ENCODE data around the gene SVOPL.
A peak's percentile ranks its signal among the peaks of the same experiment; 100 is the strongest.
"Not testable (repeated sequence)": the region's sequence is repeated elsewhere in the genome, so short reads cannot be mapped to it uniquely, and the experiment has no call there.

Gene SVOPL

GRCh38 chr7:138701537-138701923, 368 bp upstream of the SVOPL start:
- no peak for DNase-seq (ENCODE audit: low read depth, low spot score)

- DNase-seq (ENCODE audit: low read depth, low spot score): no peak
Measured at GRCh38 chr7:138699661-138700060, 1.5 kb downstream of the SVOPL start.

DNA sequence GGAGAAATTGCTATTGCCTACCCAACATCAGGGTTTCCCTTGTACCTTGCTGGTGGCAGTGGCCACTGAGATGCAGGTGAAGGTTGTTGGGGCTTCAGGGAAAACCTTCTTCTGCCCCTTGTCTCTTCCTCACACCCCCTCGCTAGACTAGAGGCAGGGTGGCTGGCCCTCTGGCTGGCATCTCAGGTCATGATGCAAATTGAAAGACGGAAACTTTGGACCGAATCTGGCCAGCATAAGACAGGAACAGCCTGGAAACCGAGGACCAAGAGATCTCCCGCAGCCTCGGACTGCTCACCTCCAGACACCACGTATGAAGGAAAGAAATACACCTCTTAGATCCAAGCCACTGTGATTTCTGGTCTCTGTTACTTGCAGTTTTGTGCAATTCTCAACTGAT, 2.9 kb downstream of the SVOPL start:
- no peak for DNase-seq (ENCODE audit: low read depth, low spot score)

- DNase-seq (ENCODE audit: low read depth, low spot score): no peak
Measured at GRCh38 chr7:138697535-138698182, 3.5 kb downstream of the SVOPL start.

DNA sequence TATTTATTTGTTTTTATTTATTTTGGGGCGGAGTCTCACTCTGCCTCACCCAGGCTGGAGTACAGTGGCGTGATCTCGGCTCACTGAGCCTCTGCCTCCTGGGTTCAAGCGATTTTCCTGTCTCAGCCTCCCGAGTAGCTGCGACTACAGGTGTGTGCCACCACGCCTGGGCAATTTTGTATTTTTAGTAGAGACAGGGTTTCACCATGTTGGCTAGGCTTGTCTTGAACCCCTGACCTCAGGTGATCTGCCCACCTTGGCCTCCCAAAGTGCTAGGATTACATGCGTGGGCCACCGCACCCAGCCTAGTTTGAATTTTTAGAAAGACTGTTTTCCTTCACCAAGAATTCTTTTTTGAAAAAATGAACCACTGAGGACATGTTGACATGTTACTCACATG, 5.4 kb downstream of the SVOPL start:
- DNase-seq (ENCODE audit: low read depth, low spot score): not testable (repeated sequence)

DNA sequence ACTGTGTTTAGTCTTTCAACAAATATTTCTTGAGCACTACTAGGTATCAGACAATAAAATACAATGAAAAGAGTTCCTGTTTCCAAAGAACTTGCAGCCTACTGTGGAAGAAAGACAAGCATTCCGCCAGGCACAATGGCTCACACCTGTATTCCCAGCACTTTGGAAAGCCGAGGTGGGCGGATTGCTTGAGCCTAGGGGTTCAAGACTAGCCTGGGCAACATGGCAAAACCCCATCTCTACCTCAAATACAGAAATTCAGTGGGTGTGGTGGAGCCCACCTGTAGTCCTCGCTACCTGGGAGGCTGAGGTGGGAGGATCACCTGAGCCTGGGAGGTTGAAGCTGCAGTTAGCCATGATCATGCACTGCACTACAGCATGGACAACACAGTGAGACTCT, 6.1 kb downstream of the SVOPL start:
- DNase-seq (ENCODE audit: low read depth, low spot score): no peak

DNA sequence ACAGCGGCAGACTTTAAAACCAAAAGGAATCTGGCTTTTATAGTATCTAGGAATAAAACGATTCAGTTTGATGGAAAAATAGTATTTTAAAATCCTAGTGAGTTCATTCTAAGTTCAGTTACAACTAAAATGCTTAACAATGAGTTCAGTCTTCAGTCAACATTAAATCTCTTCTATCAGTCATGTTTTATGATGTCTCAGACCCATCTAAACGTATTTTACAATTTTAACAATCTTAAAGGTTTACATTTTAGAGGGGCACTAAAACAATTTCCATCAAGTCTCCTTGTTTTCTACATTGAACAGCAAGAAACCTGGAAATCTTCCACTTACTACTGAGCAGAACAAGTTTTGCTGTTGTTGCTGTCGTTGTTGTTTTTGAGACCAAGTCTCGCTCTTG, 10.0 kb downstream of the SVOPL start:
- DNase-seq (ENCODE audit: low read depth, low spot score): no peak

GRCh38 chr7:138690495-138690894, 10.7 kb downstream of the SVOPL start:
- DNase-seq (ENCODE audit: low read depth, low spot score): no peak

DNA sequence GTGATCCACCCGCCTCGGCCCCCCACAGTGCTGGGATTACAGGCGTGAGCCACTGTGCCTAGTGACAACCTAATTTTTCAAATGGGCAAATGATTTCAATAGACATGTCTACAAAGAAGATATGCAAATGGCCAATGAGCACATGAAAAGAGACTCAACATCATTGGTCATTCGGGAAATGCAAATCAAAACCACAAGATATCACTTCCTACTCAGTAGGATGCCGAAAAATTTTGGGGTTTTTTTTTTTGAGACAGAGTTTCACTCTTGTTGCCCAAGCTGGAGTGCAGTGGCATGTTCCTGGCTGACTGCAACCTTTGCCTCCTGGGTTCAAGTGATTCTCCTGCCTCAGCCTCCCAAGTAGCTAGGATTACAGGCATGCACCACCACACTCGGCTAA, 13.1 kb downstream of the SVOPL start:
- not testable (repeated sequence) for DNase-seq (ENCODE audit: low read depth, low spot score)

DNA sequence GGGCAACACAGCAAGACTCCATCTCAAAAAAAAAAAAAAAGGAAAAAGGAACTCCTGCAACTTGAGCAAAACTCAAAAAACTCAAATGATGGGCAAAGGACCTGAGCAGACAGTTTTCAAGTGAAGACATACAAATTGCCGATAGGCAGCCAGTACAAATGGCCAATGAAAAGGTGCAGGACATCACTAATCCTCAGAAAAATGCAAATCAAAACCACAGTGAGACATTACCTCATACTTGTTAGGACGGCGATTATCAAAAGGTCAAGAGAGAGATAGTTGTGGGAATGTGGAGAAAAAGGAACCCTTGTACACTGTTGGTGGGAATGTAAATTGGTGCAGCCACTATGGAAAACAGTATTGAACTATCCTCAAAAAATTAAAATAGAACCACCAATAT, 16.8 kb downstream of the SVOPL start:
- no peak for DNase-seq (ENCODE audit: low read depth, low spot score)

GRCh38 chr7:138679793-138680192, 21.4 kb downstream of the SVOPL start:
- DNase-seq (ENCODE audit: low read depth, low spot score): no peak

DNA sequence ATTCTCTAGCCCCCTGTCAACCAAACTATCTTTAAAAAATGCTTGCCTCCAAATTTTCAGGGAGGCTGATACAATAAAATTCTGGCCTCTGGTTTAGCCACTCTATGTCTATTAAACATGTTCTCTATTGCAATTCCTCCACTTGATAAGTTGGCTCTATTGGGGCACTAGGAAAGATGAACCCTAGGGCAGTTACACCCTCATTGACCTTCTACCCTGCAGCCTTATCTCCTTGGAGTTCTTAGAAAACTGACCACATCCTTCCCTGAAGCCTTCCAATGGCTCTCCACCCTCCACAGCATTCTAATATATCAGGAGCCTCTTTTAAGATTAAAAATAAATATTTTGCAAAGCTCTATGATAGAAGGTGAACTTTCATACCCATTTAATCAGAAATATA, 30.6 kb downstream of the SVOPL start:
- DNase-seq (ENCODE audit: low read depth, low spot score): no peak

GRCh38 chr7:138669364-138669763, 31.8 kb downstream of the SVOPL start:
- DNase-seq (ENCODE audit: low read depth, low spot score): no peak

DNA sequence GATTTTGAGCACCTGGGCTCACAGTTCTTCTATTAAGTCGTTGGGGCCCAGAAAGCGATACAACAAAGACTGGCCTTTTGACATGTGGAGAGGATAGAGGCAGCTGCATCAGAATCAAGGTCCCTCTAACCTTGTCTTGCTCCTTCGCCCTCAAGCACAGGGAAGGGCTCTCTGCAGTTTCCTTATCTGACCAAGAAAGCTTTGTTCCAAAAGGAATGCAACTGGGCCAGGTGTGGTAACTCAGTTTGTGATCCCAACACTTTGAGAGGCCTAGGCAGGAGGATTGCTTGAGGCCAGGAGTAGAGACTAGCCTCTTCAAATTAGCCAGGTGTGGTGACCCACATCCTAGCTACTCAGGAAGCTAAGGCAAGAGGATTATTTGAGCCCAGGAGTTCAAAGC, 32.2 kb downstream of the SVOPL start:
- DNase-seq (ENCODE audit: low read depth, low spot score): no peak

DNA sequence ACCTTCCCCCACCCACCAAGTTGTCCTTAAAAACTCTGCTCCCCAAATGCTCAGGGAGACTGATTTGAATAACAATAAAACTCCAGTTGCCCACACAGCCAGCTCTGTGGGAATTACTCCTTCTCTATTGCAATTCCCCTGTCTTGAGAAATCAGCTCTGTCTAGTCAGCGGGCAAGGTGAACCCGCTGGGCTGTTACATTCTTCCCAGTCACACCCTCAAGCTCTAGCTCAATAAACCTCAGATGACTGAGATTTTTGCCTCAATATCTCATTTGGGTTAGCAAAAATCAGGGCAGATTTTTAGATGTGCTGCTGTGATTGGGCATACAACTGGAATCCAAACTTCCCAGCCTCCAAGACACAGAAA, 32.9 kb downstream of the SVOPL start:
- DNase-seq (ENCODE audit: low read depth, low spot score): no peak

DNA sequence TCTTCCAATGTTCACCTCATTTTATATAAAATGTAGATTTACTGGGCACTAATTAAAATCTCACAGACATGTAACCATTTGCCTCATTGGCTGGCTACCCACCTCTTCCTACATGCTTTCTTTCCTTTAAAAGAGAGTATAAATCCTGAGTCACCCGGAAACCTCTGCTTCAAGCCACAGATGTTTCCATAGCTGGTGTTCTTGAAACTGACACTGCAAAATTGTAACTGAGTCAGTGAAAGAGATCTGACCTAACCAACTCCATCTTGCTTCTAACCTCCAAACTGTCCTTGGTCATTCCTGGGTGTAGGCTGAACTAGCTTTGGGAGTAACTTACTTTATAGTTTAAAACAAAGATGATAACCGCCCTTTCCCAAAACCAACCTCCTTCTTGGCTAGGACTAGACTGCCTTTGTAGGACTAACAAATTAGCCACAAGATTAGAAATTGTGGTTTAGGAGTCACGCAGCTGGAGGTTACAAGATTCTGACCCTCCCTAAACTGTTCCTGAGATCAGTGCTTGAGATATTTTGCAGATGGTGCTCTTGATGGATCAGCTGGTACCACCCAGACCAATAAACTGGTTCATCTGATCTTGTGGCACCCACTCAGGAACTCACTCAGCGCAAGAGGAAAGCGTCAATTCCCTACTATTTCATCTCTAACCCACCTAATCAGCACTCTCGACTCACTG, 33.5 kb downstream of the SVOPL start:
- DNase-seq (ENCODE audit: low read depth, low spot score): no peak

DNA sequence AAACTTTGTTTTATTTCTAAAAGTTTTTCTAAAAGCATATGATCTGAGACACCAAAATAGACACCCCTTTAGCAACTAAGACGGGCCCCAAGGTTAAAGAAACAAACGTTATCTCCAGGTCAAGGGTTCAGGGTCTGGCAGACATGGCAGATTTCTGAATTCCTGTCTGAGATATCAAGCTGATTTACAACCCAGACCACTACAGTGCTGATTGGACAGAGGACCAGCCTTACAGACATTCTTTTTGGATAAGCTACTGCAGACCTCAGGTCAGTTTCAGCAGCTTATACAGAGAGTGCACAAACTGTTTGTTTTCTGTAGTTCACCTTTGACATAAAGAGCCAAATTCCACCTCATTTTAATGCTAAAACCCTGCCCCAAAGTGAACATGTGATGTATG, 34.8 kb downstream of the SVOPL start:
- no peak for DNase-seq (ENCODE audit: low read depth, low spot score)

- DNase-seq (ENCODE audit: low read depth, low spot score): no peak
Measured at GRCh38 chr7:138665669-138666140, 35.5 kb downstream of the SVOPL start.

DNA sequence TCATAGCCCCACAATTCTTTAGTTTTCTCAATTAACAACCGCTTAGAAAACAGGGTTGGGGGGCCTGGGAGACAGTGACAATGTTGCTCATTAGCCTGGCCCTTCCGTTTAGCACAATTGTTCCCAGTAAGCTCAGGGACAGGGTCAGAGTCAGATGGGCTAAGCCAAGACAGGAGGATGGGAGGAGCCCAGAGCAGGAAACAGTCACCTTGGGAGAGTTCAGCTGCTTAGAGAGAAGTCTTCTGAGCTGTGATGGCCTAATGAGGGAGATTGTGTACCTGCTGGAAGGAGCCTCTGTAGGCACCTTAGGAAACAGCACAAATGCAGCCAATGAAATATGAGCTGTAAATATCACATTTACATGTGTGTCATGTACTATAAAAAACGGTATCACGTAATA, 35.9 kb downstream of the SVOPL start:
- DNase-seq (ENCODE audit: low read depth, low spot score): no peak

GRCh38 chr7:138663725-138664710, 37.1 kb downstream of the SVOPL start:
- peak; percentile 6 for DNase-seq (ENCODE audit: low read depth, low spot score)

- DNase-seq (ENCODE audit: low read depth, low spot score): no peak
Measured at GRCh38 chr7:138662991-138663320, 38.2 kb downstream of the SVOPL start.
